COLO829 (cell line): ENCODE measurements around the gene VWA8.
"Not testable (repeated sequence)": the region's sequence is repeated elsewhere in the genome, so short reads cannot be mapped to it uniquely, and the experiment has no call there.

ENCODE experiments used
- DNase-seq: peaks from one replicate; pipeline ENCODE4 v3.0.0; 2012; ENCODE audit warnings: low spot score

VWA8 gene

DNA sequence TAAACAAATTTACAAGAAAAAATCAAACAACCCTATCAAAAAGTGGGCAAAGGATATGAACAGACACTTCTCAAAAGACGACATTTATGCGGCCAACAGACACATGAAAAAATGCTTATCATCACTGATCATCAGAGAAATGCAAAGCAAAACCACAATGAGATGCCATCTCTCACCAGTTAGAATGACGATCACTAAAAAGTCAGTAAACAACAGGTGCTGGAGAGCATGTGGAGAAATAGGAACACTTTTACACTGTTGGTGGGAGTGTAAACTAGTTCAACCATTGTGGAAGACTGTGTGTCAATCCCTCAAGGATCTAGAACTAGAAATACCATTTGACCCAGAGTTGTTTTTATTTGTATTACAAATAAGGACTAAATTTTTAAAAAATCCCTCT, 215.4 kb downstream of the VWA8 start:
- DNase-seq, result not testable (repeated sequence)

DNA sequence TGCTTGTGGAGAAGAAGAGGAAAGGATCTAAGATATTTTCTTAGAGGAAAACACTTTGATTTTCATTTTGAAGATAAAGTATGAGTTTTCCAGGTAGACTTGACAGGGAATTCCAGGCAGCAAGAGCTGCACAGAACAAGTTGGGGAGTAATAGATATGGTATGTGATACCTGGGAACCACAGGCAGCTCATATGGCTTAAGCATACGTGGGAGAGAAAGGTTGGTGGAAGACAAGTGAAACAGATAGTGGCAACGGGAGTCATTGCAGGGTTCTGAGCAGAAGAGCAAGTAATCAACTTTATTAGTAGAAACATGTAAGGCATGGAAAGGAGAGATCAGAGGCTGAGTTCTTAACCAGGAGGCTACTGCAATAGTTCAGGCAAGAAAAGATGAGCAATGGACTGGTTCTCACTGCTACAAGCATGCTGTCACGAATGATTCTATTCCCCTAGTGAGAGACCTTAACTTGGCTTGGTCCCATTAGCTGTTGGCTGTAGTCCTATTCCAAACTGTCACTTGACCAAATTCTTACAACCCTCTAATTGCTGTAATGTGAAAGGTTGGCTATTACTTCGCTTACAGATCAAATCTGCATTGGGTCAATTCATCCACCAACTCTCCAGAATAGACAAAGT, 217.9 kb downstream of the VWA8 start:
- no peak for DNase-seq

DNA sequence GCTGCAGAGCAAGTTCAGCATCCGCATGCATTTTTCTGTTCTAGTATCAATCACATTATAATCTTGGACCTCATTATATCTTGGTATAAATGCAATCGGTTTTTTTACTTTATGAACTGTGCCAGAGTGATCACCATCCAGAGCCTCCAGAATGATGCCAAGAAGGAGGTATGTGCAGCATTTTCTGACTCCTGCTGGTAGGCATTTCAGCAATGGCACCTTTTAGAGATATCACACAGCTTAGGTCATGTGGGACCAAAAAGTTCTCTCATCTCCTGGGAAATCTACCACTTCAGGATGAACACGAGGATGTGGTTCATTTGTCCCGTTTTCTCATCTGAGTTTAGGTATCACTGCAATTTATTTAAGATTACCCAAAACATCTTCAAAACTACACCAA, 220.4 kb downstream of the VWA8 start:
- no peak for DNase-seq

DNA sequence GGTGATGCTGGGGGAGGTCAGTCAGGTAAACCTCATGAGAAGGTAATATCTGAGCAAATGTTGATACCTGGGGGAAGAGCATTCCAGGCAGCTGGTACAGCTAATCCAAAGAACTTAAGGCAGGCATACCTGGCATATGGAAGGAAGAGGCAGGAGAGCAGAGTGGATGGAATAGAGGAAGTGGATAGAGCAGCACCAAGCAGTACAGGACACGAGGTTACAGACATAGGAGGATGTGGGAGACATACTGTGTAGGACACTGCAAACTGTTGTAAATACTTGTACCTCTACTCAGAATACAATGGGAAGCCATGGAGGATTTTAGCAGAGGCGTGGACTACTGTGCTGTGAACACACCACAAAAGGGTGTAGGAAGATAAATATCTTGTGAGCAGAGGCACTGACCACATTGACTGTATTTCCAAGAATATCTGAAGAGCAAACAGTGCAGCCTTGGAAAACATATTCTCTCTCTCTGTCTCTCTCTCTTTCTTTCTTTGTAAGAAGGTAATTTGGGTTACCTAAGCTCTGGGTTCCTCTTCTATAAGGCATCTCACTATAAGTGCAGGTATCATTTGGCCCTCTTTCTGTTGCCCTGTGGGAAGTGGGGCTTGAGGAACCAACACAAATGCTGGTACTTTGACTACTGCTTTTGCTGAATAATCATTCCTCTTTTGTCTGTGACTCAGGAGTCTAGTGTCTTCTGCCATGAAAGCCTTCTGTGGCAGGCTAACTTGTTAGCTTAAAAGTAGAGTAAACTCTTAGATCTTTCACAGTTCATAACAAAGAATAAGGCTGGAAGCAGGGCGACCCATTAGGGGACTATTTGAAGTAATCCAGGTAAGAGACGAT, 238.0 kb downstream of the VWA8 start:
- no peak for DNase-seq

DNA sequence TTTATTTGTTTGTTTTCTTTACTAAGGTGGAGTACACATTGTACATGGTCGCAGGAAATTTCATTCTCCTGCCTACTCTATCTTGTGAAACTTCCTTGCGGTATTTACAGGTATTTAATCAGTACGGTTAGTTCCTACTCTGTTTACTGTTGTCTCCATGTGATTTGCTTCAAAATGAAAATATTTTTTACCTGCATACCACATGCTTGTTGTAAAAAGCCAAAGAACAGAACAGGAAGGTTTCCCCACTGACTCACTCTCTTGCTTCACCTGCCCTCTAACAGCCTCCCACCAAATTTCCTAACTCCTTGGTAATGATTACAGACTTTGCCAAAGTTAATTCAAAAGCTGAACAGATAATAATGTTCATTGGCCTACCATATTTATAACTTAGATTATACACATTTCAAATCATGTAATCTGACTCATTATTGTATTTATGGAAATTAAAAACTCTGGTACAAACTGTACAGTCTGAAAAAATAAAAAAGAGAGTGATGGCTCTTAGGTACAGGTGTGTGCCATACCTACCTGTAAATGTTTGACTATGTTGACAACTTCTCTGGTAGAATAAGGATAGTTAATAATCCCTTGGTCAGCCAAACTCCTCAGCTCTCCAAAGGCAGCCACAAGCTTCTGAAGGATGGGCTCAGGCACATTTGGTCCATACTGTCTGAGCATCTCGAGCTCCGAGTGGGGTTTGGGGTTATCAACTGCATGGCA, 239.9 kb downstream of the VWA8 start:
- no peak for DNase-seq

DNA sequence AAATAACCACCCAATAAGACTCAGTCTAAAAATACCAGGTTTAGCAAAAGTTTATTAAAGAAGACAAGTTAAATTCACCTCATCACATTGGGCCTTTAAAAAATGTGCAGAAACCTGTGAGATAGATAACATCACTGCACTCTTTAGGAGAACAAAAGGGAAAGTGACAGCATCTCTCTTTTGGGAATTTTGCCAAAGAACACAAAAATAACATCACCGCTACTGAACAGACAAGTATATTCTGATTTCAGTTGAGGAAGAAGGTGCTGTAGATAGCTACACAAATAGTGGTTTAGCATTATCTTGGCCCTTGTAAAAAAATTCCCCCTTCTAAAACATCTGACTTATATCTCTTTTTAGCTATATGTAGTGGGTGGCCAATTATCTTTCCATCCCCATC, 244.7 kb downstream of the VWA8 start:
- DNase-seq, result no peak

DNA sequence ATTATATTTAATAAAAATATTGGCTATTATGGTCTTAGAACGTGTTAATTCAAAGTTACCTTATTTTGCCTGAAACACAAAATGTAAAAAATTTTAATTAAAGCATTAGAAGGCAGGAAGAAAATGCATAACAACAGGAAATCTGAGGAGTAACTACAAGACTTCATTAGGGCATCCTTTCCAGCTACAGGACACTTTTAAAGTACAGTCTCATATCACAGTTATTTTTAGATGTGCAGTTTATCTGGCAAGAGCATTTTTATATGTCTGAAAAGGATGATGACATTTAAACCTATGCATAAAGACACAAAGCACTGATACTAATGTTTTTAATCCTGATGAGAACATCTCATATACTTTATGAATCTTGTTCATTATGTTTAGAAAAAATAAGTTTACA, 247.5 kb downstream of the VWA8 start:
- no peak for DNase-seq

DNA sequence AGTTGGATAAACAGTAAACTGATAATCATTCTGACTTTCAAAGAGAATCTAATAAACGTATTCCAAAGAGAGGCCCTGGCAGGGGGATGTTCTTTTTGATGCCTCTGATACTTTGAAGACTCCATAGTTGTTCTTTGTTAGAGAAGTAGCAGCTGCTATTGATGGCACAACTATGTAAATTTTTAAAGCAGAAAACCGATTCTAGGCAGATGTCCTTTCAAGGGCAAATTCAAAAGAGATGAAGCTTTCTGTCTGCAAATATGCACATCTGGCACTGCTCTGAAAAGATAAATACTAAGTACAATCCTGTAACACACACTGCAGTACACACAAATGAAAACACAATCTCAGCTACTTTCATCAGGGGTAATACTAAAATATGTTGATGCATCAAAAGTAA, 250.1 kb downstream of the VWA8 start:
- DNase-seq, result no peak

DNA sequence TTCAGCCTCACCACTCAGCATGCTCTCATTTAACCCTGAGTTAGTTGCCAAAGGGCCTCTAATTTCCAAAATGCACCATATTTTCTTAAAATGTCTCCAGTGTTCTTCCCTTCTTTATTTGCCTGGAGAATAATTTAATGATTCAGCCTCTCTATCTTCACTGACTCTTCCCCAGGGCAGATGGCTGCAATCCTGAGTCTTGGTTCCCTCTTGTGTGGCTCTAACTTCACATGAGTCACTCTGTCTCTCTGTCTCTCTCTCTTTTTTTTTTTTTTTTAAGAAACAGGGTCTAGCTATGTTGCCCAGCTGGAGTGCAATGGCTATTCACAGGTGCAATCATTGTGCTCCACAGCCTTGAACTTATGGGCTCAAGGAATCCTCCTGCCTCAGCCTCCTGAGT, 251.4 kb downstream of the VWA8 start:
- DNase-seq, result no peak

DNA sequence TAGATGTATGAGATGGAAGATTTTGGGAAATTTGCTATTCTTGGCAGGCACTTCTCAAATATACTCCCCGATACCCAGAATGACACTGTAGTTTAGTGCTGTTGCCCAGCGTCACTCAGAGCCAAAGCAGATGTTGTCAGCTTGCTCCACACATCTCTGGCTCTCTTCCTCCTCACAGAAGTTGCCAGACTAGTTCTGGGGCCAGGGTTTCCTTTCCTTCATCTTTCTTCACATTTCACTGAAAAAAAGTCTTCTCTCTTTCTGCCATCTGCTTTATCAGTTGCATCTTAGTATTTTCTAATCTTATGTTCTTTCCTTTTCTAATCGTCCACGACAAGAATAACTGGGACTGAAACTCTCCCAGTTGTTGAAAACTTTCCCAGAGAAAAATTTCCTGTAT, 252.2 kb downstream of the VWA8 start:
- DNase-seq, result no peak

DNA sequence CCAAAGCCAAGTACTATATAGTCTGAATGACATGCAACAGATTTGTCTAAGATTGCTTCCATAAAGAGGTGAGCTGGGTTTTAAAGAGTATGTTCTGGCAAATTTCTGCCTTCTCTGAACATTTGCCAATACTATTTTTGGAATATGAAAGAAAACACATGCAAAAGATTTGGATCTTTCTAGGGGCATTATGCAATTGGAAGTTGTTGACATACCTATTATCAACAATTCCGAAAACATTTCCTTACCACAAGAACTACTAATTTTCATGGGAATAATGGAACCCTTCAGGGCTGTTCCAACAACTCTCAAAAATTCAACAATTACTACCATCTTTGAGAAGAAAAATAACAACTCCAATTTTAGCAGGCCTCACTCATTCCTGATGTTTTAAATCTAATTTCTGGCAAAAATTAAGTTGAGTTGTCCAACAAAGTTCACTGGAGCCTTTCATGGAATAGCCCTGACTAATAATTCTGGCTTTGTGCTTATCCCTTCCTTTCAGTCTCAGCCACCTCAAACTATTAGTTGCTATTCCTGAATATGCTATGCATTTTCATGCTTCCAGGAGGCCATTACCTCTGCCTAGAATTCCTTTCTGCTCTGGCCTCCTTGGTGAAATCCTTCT, 253.6 kb downstream of the VWA8 start:
- no peak for DNase-seq

DNA sequence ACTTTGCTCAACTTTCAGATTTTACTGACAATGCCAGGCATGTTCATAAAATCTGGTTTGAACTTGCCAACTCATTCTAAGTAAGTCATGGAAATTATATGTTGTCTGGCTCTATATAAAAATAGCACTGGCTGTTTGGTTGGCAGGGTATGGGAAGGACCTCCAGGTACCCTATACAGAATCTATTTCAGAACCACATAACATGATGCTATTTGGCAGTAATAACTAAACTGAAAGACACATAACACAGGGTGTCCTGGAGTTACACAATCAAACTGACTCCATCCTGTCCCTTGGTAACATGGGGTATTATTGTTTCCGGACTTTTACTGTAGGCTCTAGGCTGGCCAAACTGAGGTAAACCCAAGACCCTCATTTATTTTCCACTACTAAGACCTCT, 254.8 kb downstream of the VWA8 start:
- DNase-seq, result no peak

DNA sequence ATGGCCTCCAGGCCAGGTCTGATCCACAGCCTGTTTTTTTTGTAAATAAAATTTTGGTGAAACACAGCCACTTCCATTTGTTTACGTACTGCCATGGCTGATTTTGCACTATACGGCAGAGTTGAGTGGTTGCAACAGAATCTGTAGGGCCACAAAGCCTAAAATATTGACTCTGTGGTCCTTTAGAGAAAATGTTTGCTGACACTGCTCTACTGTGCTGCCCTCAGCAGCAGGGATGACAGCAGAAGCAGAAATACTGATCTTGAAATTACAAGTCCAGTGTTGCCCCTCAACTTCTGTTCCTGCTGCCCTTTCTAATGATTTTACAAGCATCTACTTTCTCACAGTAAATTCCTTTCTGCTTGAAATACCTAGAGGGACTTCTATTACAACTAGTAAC, 258.4 kb downstream of the VWA8 start:
- no peak for DNase-seq

DNA sequence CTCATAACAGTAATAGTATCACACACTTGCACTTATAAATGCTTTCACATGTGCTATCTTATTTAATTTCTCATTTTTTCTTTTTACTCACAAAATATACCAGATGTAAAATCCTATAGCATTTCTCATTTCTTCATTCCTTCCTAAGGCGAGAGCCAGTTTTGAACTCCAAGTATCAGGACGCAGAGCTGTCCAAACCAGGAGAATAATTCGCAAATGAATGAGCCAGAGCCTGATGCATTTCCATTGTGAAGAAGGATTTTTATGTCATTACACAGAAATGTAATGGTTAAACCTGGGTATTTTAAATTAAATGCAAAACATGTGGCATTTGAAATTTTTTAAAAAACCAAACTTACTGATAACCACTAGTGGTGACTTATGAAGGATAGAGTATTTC, 259.2 kb downstream of the VWA8 start:
- DNase-seq, result no peak

DNA sequence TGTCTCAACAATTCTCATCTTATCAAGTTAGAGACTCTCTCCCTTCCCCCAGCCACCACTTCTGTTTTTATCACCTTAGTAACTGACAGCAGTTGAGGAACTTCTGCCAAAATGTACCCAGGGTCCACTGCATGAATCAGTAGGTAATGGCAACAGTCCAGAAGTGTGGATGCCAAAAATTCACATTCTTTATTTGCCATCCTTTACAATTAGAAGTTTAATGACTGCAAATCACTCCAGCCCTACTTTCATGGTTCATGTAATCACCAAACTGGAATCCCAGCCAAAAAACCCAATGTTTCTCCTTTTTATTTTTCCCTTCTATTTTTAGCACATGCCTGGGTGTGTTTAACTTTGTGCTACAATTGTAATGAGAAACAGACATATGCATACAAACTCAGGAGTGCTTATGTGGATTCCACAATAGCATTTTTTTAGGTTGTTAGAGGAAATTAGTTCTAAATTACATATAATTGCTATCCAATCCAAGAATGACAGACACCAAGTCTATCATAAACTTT, 260.1 kb downstream of the VWA8 start:
- no peak for DNase-seq

DNA sequence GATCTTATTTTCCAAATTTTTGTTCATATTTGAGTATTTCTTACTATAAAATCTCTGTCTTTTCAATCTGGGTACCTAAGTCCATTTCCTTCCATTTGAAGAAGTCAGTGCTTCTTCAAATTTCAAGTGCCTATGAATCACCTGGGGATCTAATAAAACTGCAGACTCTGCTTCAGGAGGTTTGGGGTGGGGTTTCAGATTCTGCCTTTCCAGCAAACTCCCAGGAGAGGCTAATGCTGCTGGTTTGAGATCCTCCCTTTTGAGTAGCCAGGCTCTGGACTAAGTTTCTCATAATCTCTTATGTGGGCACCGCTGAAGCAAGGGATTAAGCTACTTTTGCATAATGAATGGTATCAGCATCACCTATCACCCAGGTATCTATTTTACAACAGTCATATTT, 261.1 kb downstream of the VWA8 start:
- no peak for DNase-seq

DNA sequence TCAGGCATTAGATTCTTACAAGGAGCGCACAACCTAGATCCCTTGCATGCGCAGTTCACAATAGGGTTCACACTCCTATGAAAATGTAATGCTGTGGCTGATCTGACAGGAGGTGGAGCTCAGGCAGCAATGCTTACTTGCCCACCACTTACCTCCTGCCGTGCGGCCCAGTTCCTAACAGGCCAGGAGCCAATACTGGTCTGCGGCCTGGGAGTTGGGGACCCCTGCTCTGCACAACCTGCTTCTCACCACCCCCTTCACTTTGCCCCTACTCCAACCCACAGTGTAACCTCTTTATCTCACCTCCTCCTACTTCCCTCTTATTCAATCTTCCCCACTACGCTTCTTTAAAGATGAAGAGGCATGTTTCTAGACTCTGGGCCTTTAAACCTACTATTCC, 263.3 kb downstream of the VWA8 start:
- DNase-seq, result no peak

DNA sequence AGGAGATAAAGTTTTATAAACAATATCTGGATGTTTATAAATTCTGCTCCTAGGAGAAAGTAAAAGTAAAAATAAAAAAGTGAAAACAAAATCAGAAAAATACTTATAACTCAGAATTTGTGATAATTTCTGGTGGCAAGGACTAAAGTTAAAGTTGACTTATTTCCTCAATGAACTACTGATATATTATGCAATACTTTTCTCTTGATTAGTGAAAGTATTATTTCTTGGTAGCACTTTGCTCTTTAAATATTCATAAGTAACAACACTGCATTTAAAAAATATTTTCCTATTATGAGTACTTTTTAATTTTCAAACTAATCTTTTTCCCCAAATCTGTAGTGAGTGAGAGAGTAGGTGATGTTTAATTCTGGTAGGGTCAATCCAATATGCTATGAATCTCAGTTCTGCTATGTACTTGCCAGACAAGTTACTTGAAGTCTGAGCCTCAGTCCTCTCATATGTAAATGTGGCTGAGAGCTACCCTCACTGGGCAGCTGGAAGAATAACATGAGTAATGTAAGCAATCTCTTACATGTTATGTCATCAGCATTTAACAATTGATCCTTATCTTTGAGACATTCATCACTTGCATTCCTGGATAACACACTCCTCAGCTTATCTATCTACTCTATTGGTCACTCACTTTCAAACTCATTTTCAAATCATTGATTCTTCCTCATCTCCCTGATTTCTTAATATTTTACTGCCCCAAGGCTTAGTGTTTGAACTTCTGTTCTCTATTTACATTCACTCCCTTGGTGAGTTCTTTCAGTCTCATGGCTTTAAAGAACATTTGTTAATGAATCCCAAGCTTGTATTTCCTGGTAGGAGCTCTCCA, 264.5 kb downstream of the VWA8 start:
- peak; percentile 25 for DNase-seq

DNA sequence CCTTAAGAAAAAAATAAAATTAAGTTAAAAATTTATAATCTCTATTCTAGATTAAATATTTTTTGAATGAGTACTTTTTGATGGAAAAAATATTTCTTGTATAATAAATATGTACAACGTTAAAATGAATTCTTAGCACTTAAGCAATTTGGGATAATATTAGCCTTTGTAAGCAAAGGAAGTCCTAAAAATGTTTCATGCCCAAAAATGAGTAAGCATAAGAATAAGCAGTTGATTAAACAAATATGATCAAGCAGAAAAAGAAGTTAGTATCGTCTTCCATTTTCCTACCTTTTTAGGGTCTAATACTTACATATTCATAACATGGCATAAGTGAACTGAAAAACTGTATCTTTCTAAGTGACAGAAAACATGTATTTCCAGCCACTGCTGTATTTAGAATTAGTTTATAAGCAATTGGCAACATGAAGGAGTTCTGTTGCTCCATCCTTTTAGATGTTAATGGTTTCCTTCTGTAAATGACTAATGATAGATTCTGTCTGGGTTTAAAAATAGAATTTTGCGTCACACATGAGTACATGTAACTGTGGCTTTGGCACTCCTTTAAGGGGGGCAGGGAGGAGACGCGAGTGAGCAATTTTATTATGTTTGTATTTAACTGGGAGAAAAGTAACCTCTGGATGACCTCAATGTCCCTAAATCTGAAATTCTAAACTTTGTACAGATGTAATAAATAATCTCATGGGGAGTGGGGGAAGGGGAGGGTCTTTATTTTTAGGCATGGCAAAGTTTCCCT, 266.2 kb downstream of the VWA8 start:
- peak; percentile 9 for DNase-seq

DNA sequence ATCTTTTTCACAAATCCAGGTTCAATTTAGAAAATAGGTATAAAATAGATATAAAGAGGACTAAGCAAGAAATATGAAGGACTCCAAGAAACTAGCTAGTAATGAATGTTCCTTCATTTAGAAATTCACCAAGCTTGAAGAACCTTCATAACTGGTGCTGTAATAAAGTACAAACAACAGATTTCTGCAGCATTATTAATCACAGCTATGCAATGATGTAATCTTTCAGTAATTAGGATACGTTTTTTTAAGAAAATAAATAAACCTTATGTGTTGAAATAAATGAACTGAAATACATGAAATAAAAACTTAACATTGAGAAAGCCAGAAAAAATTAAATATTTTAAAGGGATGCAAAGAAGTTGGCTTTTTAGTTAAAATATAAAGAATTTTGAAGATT, 267.5 kb downstream of the VWA8 start:
- DNase-seq, result no peak

DNA sequence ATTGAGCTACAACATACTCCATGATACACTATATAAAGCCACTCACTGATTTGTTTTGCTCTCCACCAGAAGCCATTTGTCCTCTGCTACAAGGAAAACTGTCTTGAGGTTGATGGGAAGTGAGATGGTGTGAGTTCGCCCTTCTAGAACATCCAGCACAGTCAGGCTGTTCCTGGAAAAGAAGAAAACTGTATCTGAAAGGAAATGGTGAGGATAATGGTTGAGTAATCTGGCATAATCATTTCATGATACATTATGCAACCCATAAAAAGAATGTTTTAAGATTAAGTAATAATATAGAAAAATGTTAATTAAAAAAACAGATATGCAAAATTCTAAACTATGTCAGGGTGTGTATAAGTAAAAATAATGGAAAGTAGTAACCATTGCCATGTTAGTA, 269.6 kb downstream of the VWA8 start:
- DNase-seq, result no peak
